Gastroesophageal sphincter (tissue), 4 donors: ENCODE measurements around the gene ZFHX3. TPM values are rescaled to one million over a fixed set of nuclear protein-coding genes. Genes with fewer than 3 reads are reported as not detected.
"Not testable (repeated sequence)": the region's sequence is repeated elsewhere in the genome, so short reads cannot be mapped to it uniquely, and the experiment has no call there.

Experiments
- ATAC-seq: fragments of 150-250 bp; one replicate; pipeline ENCODE4 v1.9.1; 2016; ENCODE audit warnings: mild to moderate bottlenecking, moderate library complexity
- H3K27ac ChIP-seq, 4 donors: fragments of 200-600 bp; sonication (generic) in 3 of 4; 1 replicate in 3 of 4; 2 replicates in 1 of 4; pipeline ENCODE4 v1.5.1; 2016 to 2019
- H3K27me3 ChIP-seq: fragments of 200-600 bp; sonication (generic); one replicate; pipeline ENCODE4 v1.5.1; 2019
- H3K36me3 ChIP-seq, 2 donors: fragments of 200-600 bp; sonication (generic); one replicate each; pipeline ENCODE4 v1.5.1; 2019; ENCODE audit warnings: control low read depth in 1 of 2
- H3K4me1 ChIP-seq, 3 donors: fragments of 200-600 bp; sonication (generic); 1 replicate in 2 of 3; 2 replicates in 1 of 3; pipeline ENCODE4 v1.5.1; 2016 to 2019; ENCODE audit warnings: control low read depth in 2 of 3
- H3K4me3 ChIP-seq, 2 donors: fragments of 200-600 bp; sonication (generic); one replicate each; pipeline ENCODE4 v1.5.1; 2019; ENCODE audit warnings: mild to moderate bottlenecking in 1 of 2, moderate library complexity in 1 of 2
- H3K9me3 ChIP-seq, 3 donors: fragments of 200-600 bp; sonication (generic); one replicate each; pipeline ENCODE4 v1.5.1; 2017 to 2019; ENCODE audit warnings: control low read depth in 2 of 3
- CTCF ChIP-seq, 4 experiments: fragments of 200-600 bp in 2 of 4; fragments of 450-650 bp in 2 of 4; sonication (generic) in 1 of 4; IDR thresholded peaks; one replicate each; pipeline ENCODE4 v1.5.1; 2017 to 2019; ENCODE audit warnings: antibody characterized with exemption in 4 of 4, mild to moderate bottlenecking in 2 of 4, moderate library complexity in 2 of 4
- EP300 ChIP-seq: sonication (generic); formaldehyde crosslinking; IDR thresholded peaks from one replicate; pipeline ENCODE4 v1.6.1; 2017; ENCODE audit warnings: antibody characterized with exemption, mild to moderate bottlenecking
- POLR2A ChIP-seq, 2 donors: fragments of 450-650 bp; IDR thresholded peaks; one replicate each; pipeline ENCODE4 v1.6.1; 2017; ENCODE audit warnings: antibody characterized with exemption in 2 of 2, mild to moderate bottlenecking in 2 of 2, moderate library complexity in 1 of 2
- POLR2AphosphoS5 ChIP-seq: sonication (generic); formaldehyde crosslinking; IDR thresholded peaks from one replicate; pipeline ENCODE4 v1.6.1; 2017; ENCODE audit warnings: antibody characterized with exemption
- WGBS, 2 donors: methylation state at CpG; one replicate each; pipeline ENCODE4 v1.1.5; 2018; ENCODE audit warnings: low coverage in 1 of 2; 5-methylcytosine and 5-hydroxymethylcytosine counted together
- total RNA-seq, 4 donors: library from RNA; depleted of rRNA; stranded (reverse); fragments of >200 nt; gene quantifications; one replicate each; pipeline ENCODE4 v1.1.0, GENCODE V29; 2016

Gene ZFHX3
- total RNA-seq, 4 donors from 2014 or later = 24.0 to 47.1 (median 29.5) TPM

- TF ChIP-seq EP300 (no peak), POLR2A (IDR thresholded peaks at IDR 0.05) (no peak), CTCF (IDR thresholded peaks at IDR 0.05) (no peak), POLR2AphosphoS5 (no peak)
- no peak for ATAC-seq
- Histone ChIP-seq H3K4me3 (no peak overlapping the region), H3K36me3 (no peaks in the 10 kb centered on the region), H3K9me3 (no peaks in the 10 kb centered on the region), H3K27me3 (no peaks in the 10 kb centered on the region), H3K27ac (no peak overlapping the region), H3K4me1 (peaks cover 0 to 37% (median 0%) of the 10 kb centered on the region in 3 donors)
- 73 to 74% methylated on average over 3 to 8 of the region's 12 CpGs for WGBS, 2 donors
Measured at GRCh38 chr16:73010150-73010676, 37.7 kb downstream of the ZFHX3 start.

GRCh38 chr16:73009710-73010109, 38.2 kb downstream of the ZFHX3 start:
- H3K27ac ChIP-seq, H3K36me3 ChIP-seq, ATAC-seq, H3K4me3 ChIP-seq, H3K27me3 ChIP-seq, H3K9me3 ChIP-seq: not testable (repeated sequence)
- peaks cover 0 to 37% (median 0%) of the 10 kb centered on the region in 3 donors for H3K4me1 ChIP-seq
- 91% methylated on average over 8 to 10 of the region's 11 CpGs for WGBS, 2 donors

GRCh38 chr16:73006026-73006425, 41.9 kb downstream of the ZFHX3 start:
- no peak for ATAC-seq

GRCh38 chr16:73002866-73003265, 45.1 kb downstream of the ZFHX3 start:
- H3K36me3 ChIP-seq = no peaks in the 10 kb centered on the region
- H3K4me1 ChIP-seq = peaks cover 0 to 22% (median 5%) of the 10 kb centered on the region in 3 donors
- ATAC-seq = no peak
- WGBS, 2 donors = 61 to 92% methylated on average over 1 to 2 of the region's 2 CpGs
- H3K27ac ChIP-seq = no peak overlapping the region
- peaks cover 0 to 8% (median 0%) of the 10 kb centered on the region in 3 donors for H3K9me3 ChIP-seq
- H3K4me3 ChIP-seq = no peak overlapping the region
- TF ChIP-seq EP300 (no peak), CTCF (IDR thresholded peaks at IDR 0.05) (no peak)
- no peaks in the 10 kb centered on the region for H3K27me3 ChIP-seq

More at GRCh38 chr16:73006026-73006425, 41.9 kb downstream of the ZFHX3 start:
- TF ChIP-seq EP300 = no peak
- no peak for TF ChIP-seq POLR2AphosphoS5
- no peak for TF ChIP-seq CTCF (IDR thresholded peaks at IDR 0.05)
- no peak for TF ChIP-seq POLR2A (IDR thresholded peaks at IDR 0.05)
- H3K9me3 ChIP-seq = peaks cover 0 to 7% (median 0%) of the 10 kb centered on the region in 3 donors
- no peaks in the 10 kb centered on the region for H3K27me3 ChIP-seq
- H3K4me1 ChIP-seq = peaks cover 0 to 31% (median 0%) of the 10 kb centered on the region in 3 donors
- WGBS, 2 donors = 100% methylated on average over 1 of the region's 2 CpGs; no CpG with 5 or more reads in 1 of the 2 donors
- H3K4me3 ChIP-seq = no peak overlapping the region
- no peaks in the 10 kb centered on the region for H3K36me3 ChIP-seq
- H3K27ac ChIP-seq = no peak overlapping the region

GRCh38 chr16:73000907-73001521, 46.9 kb downstream of the ZFHX3 start:
- no peak for ATAC-seq
- Histone ChIP-seq H3K27me3 (no peaks in the 10 kb centered on the region), H3K4me3 (no peak overlapping the region), H3K27ac (peak overlapping the region in 3 of 4 donors; percentile 34 to 69 (median 53)), H3K36me3 (no peaks in the 10 kb centered on the region), H3K9me3 (peaks cover 0 to 8% (median 0%) of the 10 kb centered on the region in 3 donors), H3K4me1 (peaks cover 0 to 39% (median 5%) of the 10 kb centered on the region in 3 donors)
- 88% methylated on average over 4 of the region's 7 CpGs; no CpG with 5 or more reads in 1 of the 2 donors for WGBS, 2 donors
- TF ChIP-seq EP300 (no peak), CTCF (IDR thresholded peaks at IDR 0.05) (no peak), POLR2A (IDR thresholded peaks at IDR 0.05) (no peak), POLR2AphosphoS5 (no peak)
